K562 (cell line): Measurements from ENCODE around the gene PDRG1.

Experiments
- C11orf30 ChIP-seq: fragments of 450-650 bp; IDR thresholded peaks from 2 replicates; pipeline ENCODE4 v1.6.1; 2016; ENCODE audit warnings: low read depth, mild to moderate bottlenecking
- SIX5 ChIP-seq, 2 experiments: IDR thresholded peaks; 2 replicates each; pipeline ENCODE4 v1.6.1; 2011; ENCODE audit warnings: low read length in 2 of 2, borderline replicate concordance in 1 of 2, low read depth in 1 of 2, mild to moderate bottlenecking in 1 of 2, moderate library complexity in 1 of 2; ENCODE audit not compliant: insufficient read depth in 1 of 2
- TCF3 ChIP-seq: sonication (generic); formaldehyde crosslinking; IDR thresholded peaks from 2 replicates; pipeline ENCODE4 v1.4.0; 2020; ENCODE audit warnings: mild to moderate bottlenecking, missing genetic modification reagents
- ZBTB1 ChIP-seq: sonication (generic); formaldehyde crosslinking; IDR thresholded peaks from 2 replicates; pipeline ENCODE4 v1.8.1; 2023; ENCODE audit warnings: missing genetic modification reagents, low read depth, mild to moderate bottlenecking, borderline replicate concordance

DNA sequence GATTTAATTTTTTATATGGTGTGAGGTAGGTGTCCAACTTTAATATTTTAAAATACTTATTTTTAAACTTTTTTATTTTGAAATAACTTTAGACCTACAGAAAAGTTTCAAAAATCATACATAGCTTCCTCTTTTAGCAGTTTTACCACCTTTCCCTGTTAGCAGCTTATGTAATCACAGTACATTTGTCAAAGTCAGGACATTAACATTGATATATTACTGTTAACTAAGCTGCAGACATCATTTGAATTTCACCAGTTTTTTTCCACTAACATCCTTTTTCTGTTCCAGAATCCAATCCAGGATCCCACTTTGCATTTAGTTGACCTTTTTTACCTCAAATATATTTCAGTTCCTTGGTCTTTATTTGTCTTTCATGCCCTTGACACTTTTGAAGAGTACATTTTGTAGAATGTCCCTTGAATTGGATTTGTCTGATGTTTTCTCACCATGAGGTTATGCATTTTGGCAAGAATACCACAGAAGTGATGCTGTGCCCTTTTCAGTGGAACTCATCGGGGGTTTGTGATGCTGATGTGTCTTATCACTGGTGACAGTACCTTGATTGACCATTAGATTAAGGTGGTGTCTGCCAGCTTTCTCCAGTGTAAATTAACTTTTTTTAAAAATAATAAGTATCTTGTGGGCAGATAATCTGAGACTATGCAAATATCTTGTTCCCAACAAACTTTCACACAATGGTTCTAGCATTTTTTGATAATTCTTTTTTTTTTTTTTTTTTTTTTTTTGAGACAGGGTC is 48.0 kb downstream of the PDRG1 start:
- no peak for TF ChIP-seq TCF3 (CRISPR knock-in tag)
- no peak for TF ChIP-seq ZBTB1 (CRISPR knock-in tag)
- no peak for TF ChIP-seq C11orf30
- TF ChIP-seq SIX5 (IDR thresholded peaks at IDR 0.05; ENCODE audit: borderline replicate concordance in 1 of 2, insufficient read depth in 1 of 2, low read depth in 1 of 2, low read length in 2 of 2), result no peak
